Mesendoderm (in vitro differentiated cells): Measurements from ENCODE around the gene TESPA1.

Experiments used
- DNase-seq: peaks from one replicate; pipeline ENCODE4 v3.0.0; 2013
- H2AK5ac ChIP-seq: 2 replicates; pipeline ENCODE4 v1.6.1; 2013; ENCODE audit warnings: low read length, inconsistent platforms
- H2BK120ac ChIP-seq: 2 replicates; pipeline ENCODE4 v1.6.1; 2013; ENCODE audit warnings: low read depth, mild to moderate bottlenecking, low read length, moderate library complexity, mixed read lengths
- H2BK15ac ChIP-seq: replicated peaks from 2 replicates; pipeline ENCODE4 v1.6.1; 2013; ENCODE audit warnings: low read depth, mild to moderate bottlenecking, moderate library complexity
- H2BK5ac ChIP-seq: 2 replicates; pipeline ENCODE4 v1.6.1; 2013; ENCODE audit warnings: low read length, inconsistent platforms
- H3K18ac ChIP-seq: 2 replicates; pipeline ENCODE4 v1.6.1; 2013; ENCODE audit warnings: mild to moderate bottlenecking, low read length, mixed read lengths
- H3K23ac ChIP-seq: one replicate; pipeline ENCODE4 v1.6.1; 2013; ENCODE audit warnings: low read length
- H3K27ac ChIP-seq: 2 replicates; pipeline ENCODE4 v1.5.1; 2013; ENCODE audit warnings: low read depth, mild to moderate bottlenecking, inconsistent platforms, low read length, moderate library complexity
- H3K27me3 ChIP-seq: 2 replicates; pipeline ENCODE4 v1.6.1; 2013; ENCODE audit warnings: low read length, control low read depth, mild to moderate bottlenecking, inconsistent platforms; ENCODE audit not compliant: insufficient read depth, poor library complexity
- H3K36me3 ChIP-seq: 2 replicates; pipeline ENCODE4 v1.6.1; 2013; ENCODE audit warnings: low read length, inconsistent platforms; ENCODE audit not compliant: control insufficient read depth, insufficient read depth
- H3K4ac ChIP-seq: one replicate; pipeline ENCODE4 v1.6.1; 2013; ENCODE audit warnings: low read depth, mild to moderate bottlenecking, low read length, moderate library complexity
- H3K4me1 ChIP-seq: 2 replicates; pipeline ENCODE4 v1.6.1; 2013; ENCODE audit warnings: low read depth, low read length, inconsistent platforms; ENCODE audit not compliant: control insufficient read depth
- H3K4me2 ChIP-seq: 2 replicates; pipeline ENCODE4 v1.6.1; 2013; ENCODE audit warnings: low read length
- H3K4me3 ChIP-seq: 2 replicates; pipeline ENCODE4 v1.5.1; 2013; ENCODE audit warnings: mild to moderate bottlenecking, low read length
- H3K56ac ChIP-seq: one replicate; pipeline ENCODE4 v1.6.1; 2013; ENCODE audit warnings: low read length
- H3K79me1 ChIP-seq: 2 replicates; pipeline ENCODE4 v1.6.1; 2013; ENCODE audit warnings: low read length, inconsistent platforms
- H3K79me2 ChIP-seq: 2 replicates; pipeline ENCODE4 v1.6.1; 2013; ENCODE audit warnings: mild to moderate bottlenecking, low read length; ENCODE audit not compliant: control insufficient read depth, insufficient read depth
- H3K9ac ChIP-seq: 2 replicates; pipeline ENCODE4 v1.6.1; 2013; ENCODE audit warnings: low read length, inconsistent platforms
- H4K5ac ChIP-seq: one replicate; pipeline ENCODE4 v1.6.1; 2013; ENCODE audit warnings: low read length
- H4K8ac ChIP-seq: one replicate; pipeline ENCODE4 v1.6.1; 2013; ENCODE audit warnings: low read depth, mild to moderate bottlenecking, control low read depth, low read length, moderate library complexity
- WGBS: extraction: QIAGEN DNeasy Blood & Tissue Kit; methylation state at CpG from one replicate; pipeline ENCODE4 v1.1.7; 2013; ENCODE audit warnings: low lambda C conversion rate, missing lambda C conversion rate; ENCODE audit not compliant: insufficient coverage; ENCODE audit errors: extremely low coverage; 5-methylcytosine and 5-hydroxymethylcytosine counted together

TESPA1 gene

GRCh38 chr12:54981796-54982195 is 2.8 kb downstream of the TESPA1 start:
- Histone ChIP-seq H4K8ac (no peak overlapping the region), H3K4ac (no peak overlapping the region), H3K79me2 (no peaks in the 10 kb centered on the region), H4K5ac (no peak overlapping the region), H2BK15ac (no peak overlapping the region), H2AK5ac (no peak overlapping the region), H3K56ac (no peak overlapping the region), H3K27ac (no peak overlapping the region), H3K4me2 (no peak overlapping the region), H2BK120ac (no peak overlapping the region), H3K9ac (no peak overlapping the region), H3K27me3 (no peaks in the 10 kb centered on the region), H3K79me1 (no peaks in the 10 kb centered on the region), H3K18ac (no peak overlapping the region), H3K23ac (no peak overlapping the region), H3K4me3 (no peak overlapping the region), H3K36me3 (no peaks in the 10 kb centered on the region), H3K4me1 (no peaks in the 10 kb centered on the region), H2BK5ac (no peak overlapping the region)
- no peak for DNase-seq
- no CpG with 5 or more reads among the region's 2 CpGs for WGBS

GRCh38 chr12:54980341-54980740 is 4.2 kb downstream of the TESPA1 start:
- no peaks in the 10 kb centered on the region for H3K79me1 ChIP-seq
- no peak overlapping the region for H3K27ac ChIP-seq
- no peaks in the 10 kb centered on the region for H3K4me1 ChIP-seq
- no peak overlapping the region for H3K4ac ChIP-seq
- WGBS, result no CpG with 5 or more reads among the region's 5 CpGs
- H4K5ac ChIP-seq, result no peak overlapping the region
- H3K79me2 ChIP-seq, result no peaks in the 10 kb centered on the region
- no peak for DNase-seq
- no peak overlapping the region for H3K4me3 ChIP-seq
- H3K36me3 ChIP-seq, result no peaks in the 10 kb centered on the region
- H2BK120ac ChIP-seq, result no peak overlapping the region
- no peak overlapping the region for H3K23ac ChIP-seq
- no peak overlapping the region for H2AK5ac ChIP-seq
- no peak overlapping the region for H2BK15ac ChIP-seq
- H4K8ac ChIP-seq, result no peak overlapping the region
- H3K56ac ChIP-seq, result no peak overlapping the region
- H3K4me2 ChIP-seq, result no peak overlapping the region
- H3K27me3 ChIP-seq, result no peaks in the 10 kb centered on the region
- no peak overlapping the region for H3K18ac ChIP-seq
- H2BK5ac ChIP-seq, result no peak overlapping the region
- no peak overlapping the region for H3K9ac ChIP-seq

- H3K79me1 ChIP-seq, result no peaks in the 10 kb centered on the region
- no peak overlapping the region for H3K23ac ChIP-seq
- H4K5ac ChIP-seq, result no peak overlapping the region
- H3K56ac ChIP-seq, result no peak overlapping the region
- no peak overlapping the region for H2BK5ac ChIP-seq
- no peak overlapping the region for H4K8ac ChIP-seq
- H3K4ac ChIP-seq, result no peak overlapping the region
- no peak overlapping the region for H3K27ac ChIP-seq
- no peaks in the 10 kb centered on the region for H3K79me2 ChIP-seq
- no peak overlapping the region for H3K4me3 ChIP-seq
- H3K4me1 ChIP-seq, result no peaks in the 10 kb centered on the region
- H2AK5ac ChIP-seq, result no peak overlapping the region
- no peak overlapping the region for H3K9ac ChIP-seq
- no peak for DNase-seq
- no peaks in the 10 kb centered on the region for H3K36me3 ChIP-seq
- no peak overlapping the region for H2BK120ac ChIP-seq
- H3K27me3 ChIP-seq, result no peaks in the 10 kb centered on the region
- no CpG with 5 or more reads among the region's 5 CpGs for WGBS
- no peak overlapping the region for H3K18ac ChIP-seq
- no peak overlapping the region for H2BK15ac ChIP-seq
- H3K4me2 ChIP-seq, result no peak overlapping the region
Observed at GRCh38 chr12:54977857-54978256, 6.7 kb downstream of the TESPA1 start.

GRCh38 chr12:54977155-54977554 is 7.4 kb downstream of the TESPA1 start:
- Histone ChIP-seq H3K27ac (no peak overlapping the region), H3K18ac (no peak overlapping the region), H3K36me3 (no peaks in the 10 kb centered on the region), H2AK5ac (no peak overlapping the region), H3K9ac (no peak overlapping the region), H2BK15ac (no peak overlapping the region), H3K23ac (no peak overlapping the region), H3K4me1 (no peaks in the 10 kb centered on the region), H3K79me2 (no peaks in the 10 kb centered on the region), H2BK120ac (no peak overlapping the region), H3K79me1 (no peaks in the 10 kb centered on the region), H3K4me3 (no peak overlapping the region), H3K56ac (no peak overlapping the region), H3K27me3 (no peaks in the 10 kb centered on the region), H3K4ac (no peak overlapping the region), H3K4me2 (no peak overlapping the region), H4K5ac (no peak overlapping the region), H2BK5ac (no peak overlapping the region), H4K8ac (no peak overlapping the region)
- DNase-seq, result peak; percentile 77
- WGBS, result no CpG with 5 or more reads among the region's 3 CpGs

GRCh38 chr12:54975875-54976274 is 8.7 kb downstream of the TESPA1 start:
- Histone ChIP-seq H3K27ac (no peak overlapping the region), H2BK15ac (no peak overlapping the region), H3K23ac (no peak overlapping the region), H3K56ac (peak overlapping the region; percentile 38), H3K18ac (no peak overlapping the region), H3K4ac (no peak overlapping the region), H4K8ac (no peak overlapping the region), H3K4me2 (no peak overlapping the region), H3K9ac (no peak overlapping the region), H3K79me1 (no peaks in the 10 kb centered on the region), H3K27me3 (no peaks in the 10 kb centered on the region), H3K36me3 (no peaks in the 10 kb centered on the region), H3K4me3 (no peak overlapping the region), H3K4me1 (no peaks in the 10 kb centered on the region), H2BK120ac (no peak overlapping the region), H4K5ac (no peak overlapping the region), H2BK5ac (no peak overlapping the region), H3K79me2 (no peaks in the 10 kb centered on the region), H2AK5ac (no peak overlapping the region)
- no peak for DNase-seq
- WGBS, result no CpG with 5 or more reads among the region's 6 CpGs

GRCh38 chr12:54975272-54975671 is 9.3 kb downstream of the TESPA1 start:
- Histone ChIP-seq H3K18ac (no peak overlapping the region), H4K5ac (no peak overlapping the region), H4K8ac (no peak overlapping the region), H3K79me2 (no peaks in the 10 kb centered on the region), H2AK5ac (no peak overlapping the region), H3K36me3 (no peaks in the 10 kb centered on the region), H2BK120ac (no peak overlapping the region), H3K27me3 (no peaks in the 10 kb centered on the region), H3K4me3 (no peak overlapping the region), H3K27ac (no peak overlapping the region), H3K79me1 (no peaks in the 10 kb centered on the region), H2BK5ac (no peak overlapping the region), H3K23ac (no peak overlapping the region), H3K4ac (no peak overlapping the region), H3K56ac (no peak overlapping the region), H3K4me2 (no peak overlapping the region), H2BK15ac (no peak overlapping the region), H3K9ac (no peak overlapping the region), H3K4me1 (no peaks in the 10 kb centered on the region)
- WGBS, result no CpG with 5 or more reads among the region's 2 CpGs
- DNase-seq, result no peak
